Hypothalamus (tissue), 51 donors: Measurements from ENCODE around the gene NXNL1.
A peak's percentile ranks its signal among the peaks of the same experiment; 100 is the strongest.
"Not testable (repeated sequence)": the region's sequence is repeated elsewhere in the genome, so short reads cannot be mapped to it uniquely, and the experiment has no call there.

Source experiments
- DNase-seq, 51 donors: peaks; one replicate each; lab custom pipeline; 2025; lab: John Stamatoyannopoulos, UW

NXNL1 gene

DNA sequence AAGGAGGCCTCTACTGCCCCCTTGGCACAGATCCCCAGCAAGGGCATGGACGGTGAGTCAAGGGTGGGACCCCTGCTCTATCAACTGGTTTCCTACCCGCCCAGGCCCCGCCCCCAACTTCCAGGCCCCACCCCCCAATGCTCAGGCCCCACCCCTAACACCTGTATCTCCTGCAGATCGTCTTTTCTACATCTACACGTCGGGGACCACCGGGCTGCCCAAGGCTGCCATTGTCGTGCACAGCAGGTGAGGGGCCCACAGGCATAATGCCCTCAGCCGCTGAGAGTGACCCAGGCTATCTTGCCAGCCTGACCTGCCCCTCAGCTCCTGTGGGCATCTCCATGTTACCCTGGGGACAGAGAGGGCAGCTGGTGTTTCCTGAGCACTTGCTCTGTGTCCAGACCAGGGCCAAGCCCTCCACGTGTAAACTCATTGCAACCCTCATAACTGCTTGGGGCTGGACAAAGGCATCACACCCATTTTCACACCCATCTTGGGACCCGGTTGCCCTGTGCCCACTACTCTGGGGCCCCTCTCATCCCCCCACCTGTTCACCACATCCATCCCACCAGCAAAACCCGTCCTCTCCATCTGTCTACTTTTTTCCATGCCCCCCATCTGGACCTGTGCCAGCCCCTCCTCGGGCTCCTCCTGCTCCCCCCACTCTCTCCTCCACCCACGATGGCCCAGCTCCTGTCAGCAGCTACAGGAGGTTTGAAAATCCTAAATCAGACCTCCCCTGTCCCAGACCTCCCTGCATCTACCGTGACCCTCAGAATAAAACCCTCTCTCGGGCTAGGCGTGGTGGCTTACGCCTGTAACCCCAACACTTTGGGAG, 26.8 kb upstream of the NXNL1 start:
- no peak for DNase-seq

GRCh38 chr19:17486545-17487240, 26.0 kb upstream of the NXNL1 start:
- DNase-seq = no peak

- DNase-seq = no peak
These were observed 23.9 kb upstream of the NXNL1 start for GRCh38 chr19:17484520-17485185.

DNA sequence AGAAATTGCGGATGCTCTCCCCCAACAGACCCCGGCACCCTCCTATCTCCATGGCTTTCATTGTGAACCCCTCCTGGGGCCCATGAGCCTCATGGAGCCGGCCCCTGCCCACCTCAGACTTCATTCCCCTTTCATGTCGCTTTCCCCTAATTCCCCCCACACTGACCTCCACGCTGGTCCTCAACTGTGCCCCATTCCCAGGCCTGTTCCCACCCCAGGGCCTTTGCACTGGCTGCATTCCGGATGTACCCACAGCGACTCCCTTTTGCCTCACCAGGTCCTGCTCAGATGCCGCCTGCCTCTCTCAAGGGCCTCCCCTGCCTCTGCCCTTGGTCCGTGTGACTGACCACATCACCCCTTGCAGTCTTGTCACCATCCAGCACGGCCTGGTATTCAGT, 22.9 kb upstream of the NXNL1 start:
- DNase-seq = no peak

DNA sequence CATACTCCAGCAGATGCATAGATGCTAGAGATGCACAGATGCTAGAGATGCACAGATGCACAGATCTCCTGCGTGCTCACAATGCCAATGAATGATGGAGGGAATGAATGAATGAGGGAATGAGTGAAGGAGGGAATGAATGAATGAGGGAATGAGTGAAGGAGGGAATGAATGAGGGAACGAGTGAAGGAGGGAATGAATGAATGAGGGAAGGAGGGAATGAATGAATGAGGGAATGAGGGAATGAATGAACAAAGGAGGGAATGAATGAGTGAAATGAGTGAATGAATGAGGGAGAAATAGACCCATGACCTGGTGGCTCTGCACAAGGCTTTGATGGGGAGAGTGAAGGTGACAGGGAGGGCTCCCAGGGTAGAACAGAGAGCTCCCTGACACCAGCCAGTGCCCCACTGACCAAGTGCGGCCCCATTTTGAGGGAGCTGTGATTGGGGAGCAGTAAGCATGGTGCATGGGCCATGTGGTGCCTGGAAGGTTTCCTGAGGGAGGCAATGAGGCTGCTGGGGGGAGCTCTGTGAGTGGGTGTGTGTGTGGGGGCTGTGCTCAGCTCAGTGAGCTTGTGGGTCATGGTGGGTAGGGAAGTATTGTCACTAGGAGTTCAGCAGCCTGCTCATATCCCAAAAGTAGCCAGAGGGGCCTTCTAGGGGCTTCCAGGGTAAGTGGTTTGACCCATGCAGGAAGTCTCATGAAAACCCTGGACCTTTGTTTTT, 22.3 kb upstream of the NXNL1 start:
- DNase-seq = no peak

- DNase-seq = no peak
These were observed 21.3 kb upstream of the NXNL1 start for GRCh38 chr19:17481986-17482385.

- peak in 21 of 51 donors; percentile 10 to 65 (median 35) for DNase-seq
These were observed 18.6 kb upstream of the NXNL1 start for GRCh38 chr19:17479325-17479791.

- peak; percentile 23 to 97 (median 82) for DNase-seq
These were observed 14.9 kb upstream of the NXNL1 start for GRCh38 chr19:17475541-17476115.

- DNase-seq = not testable (repeated sequence)
These were observed 14.3 kb upstream of the NXNL1 start for GRCh38 chr19:17475011-17475540.

DNA sequence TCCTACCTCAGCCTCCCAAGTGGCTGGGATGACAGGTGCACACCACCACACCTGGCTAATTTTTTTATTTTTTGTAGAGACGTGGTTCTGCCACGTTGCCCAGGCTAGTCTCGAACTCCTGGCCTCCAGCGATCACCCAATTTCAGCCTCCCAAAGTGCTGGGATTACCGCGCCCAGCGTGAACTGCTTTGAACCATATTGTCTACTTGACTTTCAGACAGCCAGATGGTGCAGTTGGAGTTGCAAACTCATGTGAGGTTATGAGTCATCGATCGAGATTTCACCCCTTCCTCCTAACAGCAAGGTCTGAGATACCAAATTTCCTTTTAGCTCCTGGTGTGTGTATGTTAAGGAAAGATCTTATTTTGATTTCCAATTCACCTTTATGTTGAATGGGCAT, 12.3 kb upstream of the NXNL1 start:
- no peak for DNase-seq

GRCh38 chr19:17471410-17472125, 10.8 kb upstream of the NXNL1 start:
- DNase-seq = no peak

- peak; percentile 85 to 100 (median 99) for DNase-seq
These were observed 9.5 kb upstream of the NXNL1 start, which contains the start of gene SLC27A1 for GRCh38 chr19:17470068-17470841. Gene SLC27A1, plus strand, starts transcription at chr19:17470524. Its CDS starts 17 bp downstream, at chr19:17470541.

- DNase-seq = peak in 49 of 51 donors; percentile 61 to 99 (median 87)
These were observed 8.8 kb upstream of the NXNL1 start for GRCh38 chr19:17469481-17470067.

DNA sequence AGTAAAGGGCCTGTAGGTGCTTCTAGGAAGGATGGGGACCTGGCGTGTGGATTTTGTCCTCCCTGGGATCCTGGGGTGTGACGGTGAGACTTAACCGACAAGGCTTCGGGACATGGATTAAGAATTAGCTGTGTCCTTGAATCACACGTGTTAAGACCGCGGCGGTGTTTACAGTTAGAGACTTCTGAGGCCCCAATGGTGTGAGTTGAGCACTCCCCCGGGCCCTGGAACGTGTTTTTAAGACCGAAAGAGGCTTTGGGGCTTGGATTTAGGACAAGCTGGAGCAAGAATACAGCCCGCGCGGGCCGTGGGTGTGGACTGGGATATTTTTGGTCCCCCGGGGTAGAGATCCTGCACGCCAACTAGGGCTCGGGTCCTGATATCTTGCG, 8.4 kb upstream of the NXNL1 start:
- DNase-seq = peak in 3 of 51 donors; percentile 42 to 58 (median 51)

GRCh38 chr19:17468302-17469091, 7.8 kb upstream of the NXNL1 start:
- peak in 40 of 51 donors; percentile 10 to 77 (median 55) for DNase-seq

DNA sequence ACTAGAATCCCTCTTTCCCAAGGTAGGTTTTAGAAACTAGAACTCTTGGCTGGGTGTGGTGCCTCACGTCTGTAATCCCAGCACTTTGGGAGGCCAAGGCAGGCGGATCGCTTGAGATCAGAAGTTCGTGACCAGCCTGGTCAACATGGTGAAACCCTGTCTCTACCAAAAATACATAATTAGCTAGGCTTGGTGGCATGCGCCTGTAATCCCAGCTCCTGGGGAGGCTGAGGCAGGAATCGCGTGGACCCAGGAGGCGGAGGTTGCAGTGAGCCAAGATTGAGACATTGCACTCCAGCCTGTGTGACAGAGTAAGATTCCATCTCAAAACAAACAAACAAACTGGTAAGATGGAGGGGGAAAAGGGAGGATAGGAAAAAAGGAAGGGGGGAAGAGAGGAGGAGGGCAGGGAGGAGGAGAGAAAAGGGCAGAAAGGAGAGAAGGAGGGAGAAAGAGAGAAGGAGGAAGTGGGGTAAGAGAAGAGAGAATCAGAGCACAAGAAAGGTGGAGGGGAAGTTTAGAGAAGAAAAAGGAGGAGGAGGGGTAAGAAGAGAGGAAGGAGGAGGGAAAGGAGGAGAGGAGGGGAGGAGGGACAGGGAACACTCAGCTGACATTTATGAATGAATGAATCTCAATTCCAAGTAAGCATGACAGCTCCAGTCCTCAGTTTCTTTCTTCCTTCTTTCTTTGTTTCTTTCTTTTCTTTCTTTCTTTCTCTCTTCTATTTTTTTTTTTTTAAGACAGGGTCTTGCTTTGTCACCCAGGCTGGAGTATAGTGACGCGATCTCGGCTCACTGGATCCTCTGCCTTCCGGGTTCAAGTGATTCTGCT, 7.0 kb upstream of the NXNL1 start:
- DNase-seq = no peak
